HG03378 (cell line): ENCODE measurements around the gene MOSPD3.
"Not testable (repeated sequence)": the region's sequence is repeated elsewhere in the genome, so short reads cannot be mapped to it uniquely, and the experiment has no call there.

Experiments
- ATAC-seq: cut with Tn5 transposase; IDR thresholded peaks from one replicate; pipeline ENCODE4 v1.9.1; 2021; ENCODE audit warnings: mild to moderate bottlenecking, moderate library complexity; ENCODE audit not compliant: unreplicated experiment

Gene MOSPD3

DNA sequence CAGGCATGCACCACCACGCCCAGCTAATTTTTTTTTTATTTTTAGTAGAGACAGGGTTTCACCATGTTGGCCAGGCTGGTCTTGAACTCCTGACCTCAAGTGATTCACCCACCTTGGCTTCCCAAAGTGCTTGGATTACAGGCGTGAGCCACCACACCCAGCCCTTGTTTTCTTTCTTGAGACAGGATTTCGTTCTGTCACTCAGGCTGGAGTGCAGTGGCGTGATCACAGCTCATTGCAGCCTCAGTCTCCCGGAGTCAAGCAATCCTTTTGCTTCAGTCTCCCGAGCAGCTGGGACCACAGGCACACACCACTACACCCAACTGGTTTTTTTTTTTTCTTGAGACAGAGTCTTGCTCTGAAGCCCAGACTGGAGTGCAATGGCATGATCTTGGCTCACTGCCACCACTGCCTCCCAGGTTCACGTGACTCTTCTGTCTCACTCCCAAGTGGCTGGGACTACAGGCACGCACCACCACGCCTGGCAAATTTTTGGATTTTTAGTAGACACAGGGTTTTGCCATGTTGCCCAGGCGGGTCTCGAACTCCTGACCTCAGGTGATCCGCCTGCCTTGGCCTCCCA lies 49.9 kb downstream of the MOSPD3 start:
- ATAC-seq: not testable (repeated sequence)
